ENCODE results near the gene FGF22.
"Not testable (repeated sequence)": the region's sequence is repeated elsewhere in the genome, so short reads cannot be mapped to it uniquely, and the experiment has no call there.

FGF22 gene

DNA sequence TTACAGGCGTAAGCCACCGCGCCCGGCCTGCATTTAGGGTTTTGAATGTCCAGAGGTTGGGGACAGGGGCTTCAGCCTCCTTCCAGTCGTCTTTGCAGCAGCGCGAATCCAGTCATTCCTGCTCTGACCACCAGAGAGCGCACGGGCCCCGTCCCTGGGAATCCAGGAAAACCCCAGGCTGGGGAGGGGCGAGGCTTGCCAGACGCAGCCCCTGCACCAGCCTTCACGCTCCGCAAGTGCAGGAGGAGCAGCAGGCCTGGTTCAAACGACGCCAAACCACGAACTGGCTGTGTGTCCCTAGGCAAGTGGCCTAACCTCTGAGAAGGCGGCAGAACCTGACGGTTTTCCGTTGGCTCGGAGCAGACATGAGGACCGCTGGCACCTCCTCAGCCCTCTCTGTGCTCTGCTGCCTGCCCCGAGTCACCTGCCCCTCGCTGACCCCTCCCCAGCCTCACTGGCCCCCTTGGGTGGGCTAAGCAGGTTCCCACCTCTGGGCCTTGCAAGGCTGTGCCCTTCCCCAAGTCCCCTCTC lies 25.3 kb downstream of the FGF22 start:
- Histone ChIP-seq H2AFZ (peak overlapping the region; percentile 9), H3K27ac (no peak overlapping the region), H3K9me3 (ENCODE audit: control insufficient read depth, low read length) (no peaks in the 10 kb centered on the region), H3K9ac (no peak overlapping the region), H3K4me3 (ENCODE audit: low read depth, low read length) (peak overlapping the region; percentile 31), H3K36me3 (ENCODE audit: control insufficient read depth, insufficient read depth, low read length) (no peaks in the 10 kb centered on the region), H3K27me3 (ENCODE audit: control insufficient read depth, insufficient read depth, low read length) (no peaks in the 10 kb centered on the region), H3K4me2 (ENCODE audit: low read length) (peak overlapping the region; percentile 67), H3K79me2 (peaks cover 27% of the 10 kb centered on the region), H3K4me1 (peaks cover 12% of the 10 kb centered on the region)
- TF ChIP-seq, protein P1, sequence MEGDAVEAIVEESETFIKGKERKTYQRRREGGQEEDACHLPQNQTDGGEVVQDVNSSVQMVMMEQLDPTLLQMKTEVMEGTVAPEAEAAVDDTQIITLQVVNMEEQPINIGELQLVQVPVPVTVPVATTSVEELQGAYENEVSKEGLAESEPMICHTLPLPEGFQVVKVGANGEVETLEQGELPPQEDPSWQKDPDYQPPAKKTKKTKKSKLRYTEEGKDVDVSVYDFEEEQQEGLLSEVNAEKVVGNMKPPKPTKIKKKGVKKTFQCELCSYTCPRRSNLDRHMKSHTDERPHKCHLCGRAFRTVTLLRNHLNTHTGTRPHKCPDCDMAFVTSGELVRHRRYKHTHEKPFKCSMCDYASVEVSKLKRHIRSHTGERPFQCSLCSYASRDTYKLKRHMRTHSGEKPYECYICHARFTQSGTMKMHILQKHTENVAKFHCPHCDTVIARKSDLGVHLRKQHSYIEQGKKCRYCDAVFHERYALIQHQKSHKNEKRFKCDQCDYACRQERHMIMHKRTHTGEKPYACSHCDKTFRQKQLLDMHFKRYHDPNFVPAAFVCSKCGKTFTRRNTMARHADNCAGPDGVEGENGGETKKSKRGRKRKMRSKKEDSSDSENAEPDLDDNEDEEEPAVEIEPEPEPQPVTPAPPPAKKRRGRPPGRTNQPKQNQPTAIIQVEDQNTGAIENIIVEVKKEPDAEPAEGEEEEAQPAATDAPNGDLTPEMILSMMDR (IDR thresholded peaks at IDR 0.05) = peak; percentile 94

DNA sequence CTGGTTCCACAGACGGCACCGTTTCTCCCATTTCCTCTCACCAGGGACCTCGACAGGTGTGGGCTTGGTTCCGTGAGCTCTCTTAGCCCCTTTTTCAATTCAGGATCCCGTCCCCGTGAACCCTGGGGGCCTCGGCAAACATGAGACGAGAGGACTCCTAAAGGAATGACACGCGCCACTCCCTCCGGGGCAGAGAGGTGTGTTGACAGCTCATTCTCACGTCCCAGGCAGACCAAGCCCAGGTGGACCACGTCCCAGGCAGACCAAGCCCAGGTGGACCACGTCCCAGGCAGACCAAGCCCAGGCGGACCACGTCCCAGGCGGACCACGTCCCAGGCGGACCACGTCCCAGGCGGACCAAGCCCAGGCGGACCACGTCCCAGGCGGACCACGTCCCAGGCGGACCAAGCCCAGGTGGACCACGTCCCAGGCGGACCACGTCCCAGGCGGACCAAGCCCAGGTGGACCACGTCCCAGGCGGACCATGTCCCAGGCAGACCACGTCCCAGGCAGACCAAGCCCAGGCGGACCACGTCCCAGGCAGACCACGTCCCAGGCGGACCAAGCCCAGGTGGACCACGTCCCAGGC lies 27.4 kb downstream of the FGF22 start:
- H3K4me1 ChIP-seq; H3K27ac ChIP-seq; H3K9ac ChIP-seq; H3K4me3 ChIP-seq (ENCODE audit: low read depth, low read length); H3K4me2 ChIP-seq (ENCODE audit: low read length); H3K36me3 ChIP-seq (ENCODE audit: control insufficient read depth, insufficient read depth, low read length); H3K79me2 ChIP-seq; H2AFZ ChIP-seq; H3K27me3 ChIP-seq (ENCODE audit: control insufficient read depth, insufficient read depth, low read length); H3K9me3 ChIP-seq (ENCODE audit: control insufficient read depth, low read length): not testable (repeated sequence)

DNA sequence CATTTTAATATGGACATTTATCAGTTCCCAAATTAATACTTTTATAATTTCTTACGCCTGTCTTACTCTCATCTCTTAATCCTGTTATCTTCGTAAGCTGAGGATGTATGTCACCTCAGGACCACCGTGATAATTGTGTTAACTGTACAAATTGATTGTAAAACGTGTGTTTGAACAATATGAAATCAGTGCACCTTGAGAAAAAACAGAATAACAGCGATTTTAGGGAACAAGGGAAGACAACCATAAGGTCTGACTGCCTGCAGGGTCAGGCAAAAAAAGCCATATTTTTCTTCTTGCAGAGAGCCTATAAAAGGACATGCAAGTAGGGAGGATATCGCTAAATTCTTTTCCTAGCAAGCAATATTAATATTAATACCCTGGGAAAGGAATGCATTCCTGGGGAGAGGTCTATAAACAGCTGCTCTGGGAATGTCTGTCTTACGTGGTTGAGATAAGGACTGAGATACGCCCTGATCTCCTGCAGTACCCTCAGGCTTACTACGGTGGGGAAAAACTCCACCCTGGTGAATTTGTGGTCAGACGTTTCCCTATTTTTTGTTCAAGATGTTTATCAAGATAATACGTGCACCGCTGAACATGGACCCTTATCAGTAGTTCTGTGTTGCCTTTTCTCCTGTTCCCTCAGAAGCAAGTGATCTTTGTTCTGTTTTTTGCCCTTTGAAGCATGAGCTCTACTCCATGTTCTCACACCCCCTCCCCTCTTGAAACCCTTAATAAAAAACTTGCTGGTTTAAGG lies 29.2 kb downstream of the FGF22 start:
- not testable (repeated sequence) for H3K9ac ChIP-seq

DNA sequence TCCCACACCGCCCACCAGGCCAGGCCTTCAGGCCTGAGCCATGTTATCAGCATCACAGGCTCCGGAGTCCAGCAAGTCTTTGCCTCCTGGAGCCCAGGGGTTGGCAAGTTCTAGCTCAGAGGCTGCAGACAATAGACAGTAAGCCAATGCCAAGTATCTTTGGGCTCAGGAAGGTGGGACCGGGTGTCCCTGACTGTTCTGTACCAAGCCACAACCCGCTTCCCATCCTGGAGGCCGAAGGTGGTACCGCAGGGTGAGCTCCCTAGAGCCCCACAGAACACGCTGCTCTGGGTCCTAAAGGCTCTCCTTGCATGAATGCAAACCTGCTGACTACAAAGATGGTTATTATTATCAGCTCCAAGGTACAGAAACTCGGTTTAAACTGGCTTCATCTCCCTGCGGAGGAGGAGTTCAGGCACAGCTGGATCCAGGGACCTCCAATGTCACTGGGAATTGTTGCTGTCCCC lies 31.0 kb downstream of the FGF22 start:
- H3K9ac ChIP-seq = no peak overlapping the region
- H3K36me3 ChIP-seq (ENCODE audit: control insufficient read depth, insufficient read depth, low read length) = no peaks in the 10 kb centered on the region
- no peak overlapping the region for H3K27ac ChIP-seq
- no peaks in the 10 kb centered on the region for H3K9me3 ChIP-seq (ENCODE audit: control insufficient read depth, low read length)
- H2AFZ ChIP-seq = no peak overlapping the region
- TF ChIP-seq, protein P1 (IDR thresholded peaks at IDR 0.05) = no peak
- no peaks in the 10 kb centered on the region for H3K27me3 ChIP-seq (ENCODE audit: control insufficient read depth, insufficient read depth, low read length)
- no peaks in the 10 kb centered on the region for H3K79me2 ChIP-seq
- no peaks in the 10 kb centered on the region for H3K4me1 ChIP-seq
- no peak overlapping the region for H3K4me2 ChIP-seq (ENCODE audit: low read length)
- no peak overlapping the region for H3K4me3 ChIP-seq (ENCODE audit: low read depth, low read length)

More for the DNA sequence above, 29.2 kb downstream of the FGF22 start:
- H2AFZ ChIP-seq; H3K4me3 ChIP-seq (ENCODE audit: low read depth, low read length); H3K79me2 ChIP-seq; H3K27ac ChIP-seq; H3K4me2 ChIP-seq (ENCODE audit: low read length); H3K9me3 ChIP-seq (ENCODE audit: control insufficient read depth, low read length); H3K4me1 ChIP-seq; H3K27me3 ChIP-seq (ENCODE audit: control insufficient read depth, insufficient read depth, low read length); H3K36me3 ChIP-seq (ENCODE audit: control insufficient read depth, insufficient read depth, low read length): not testable (repeated sequence)

DNA sequence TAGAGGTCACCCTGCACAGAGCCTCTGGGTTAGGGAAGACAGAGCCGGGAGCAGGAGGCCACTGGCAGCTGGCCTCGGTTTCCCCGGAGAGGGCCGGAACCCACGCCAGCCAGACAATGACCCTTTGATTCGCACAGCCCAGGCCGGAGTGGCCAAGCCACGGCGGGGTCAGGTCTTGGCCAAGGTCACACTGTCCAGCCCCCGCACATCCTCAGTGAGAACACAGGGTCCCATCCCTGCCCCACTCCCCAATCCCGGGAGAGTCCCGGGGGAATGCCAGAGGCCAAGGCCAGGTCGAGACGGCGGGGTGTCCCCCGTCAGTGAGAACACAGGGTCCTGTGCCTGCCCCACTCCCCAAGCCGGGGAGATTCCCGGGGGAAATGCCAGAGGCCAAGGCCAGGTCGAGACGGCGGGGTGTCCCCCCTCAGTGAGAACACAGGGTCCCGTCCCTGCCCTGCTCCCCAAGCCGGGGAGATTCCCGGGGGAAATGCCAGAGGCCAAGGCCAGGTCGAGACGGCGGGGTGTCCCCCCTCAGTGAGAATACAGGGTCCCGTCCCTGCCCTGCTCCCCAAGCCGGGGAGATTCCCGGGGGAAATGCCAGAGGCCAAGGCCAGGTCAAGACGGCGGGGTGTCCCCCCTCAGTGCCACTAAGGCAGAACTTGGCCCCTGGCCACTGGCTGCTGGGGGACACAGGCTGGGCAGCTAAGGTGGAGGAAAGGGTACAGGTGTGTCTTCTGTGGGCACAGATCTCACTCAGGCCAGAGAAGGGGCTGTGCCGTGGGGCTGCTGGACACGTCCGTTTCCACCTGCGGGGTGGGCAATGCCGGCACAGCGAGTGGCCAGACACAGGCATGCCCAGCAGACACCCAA lies 34.8 kb downstream of the FGF22 start:
- no peak overlapping the region for H3K27ac ChIP-seq

More for the DNA sequence above, 34.8 kb downstream of the FGF22 start:
- Histone ChIP-seq H3K9ac (no peak overlapping the region), H3K4me3 (ENCODE audit: low read depth, low read length) (no peak overlapping the region), H3K4me1 (peaks cover 4% of the 10 kb centered on the region), H3K4me2 (ENCODE audit: low read length) (no peak overlapping the region), H3K27me3 (ENCODE audit: control insufficient read depth, insufficient read depth, low read length) (no peaks in the 10 kb centered on the region), H2AFZ (no peak overlapping the region), H3K36me3 (ENCODE audit: control insufficient read depth, insufficient read depth, low read length) (no peaks in the 10 kb centered on the region), H3K79me2 (no peaks in the 10 kb centered on the region), H3K9me3 (ENCODE audit: control insufficient read depth, low read length) (no peaks in the 10 kb centered on the region)
- TF ChIP-seq, protein P1 (IDR thresholded peaks at IDR 0.05) = no peak

Data from parathyroid adenoma (tissue), 2 donors.